HFFc6 (cell line): ENCODE data around the gene RNU6-9. TPM values are rescaled to one million over a fixed set of nuclear protein-coding genes. Genes with fewer than 3 reads are reported as not detected.

Experiments
- DNase-seq: peaks from one replicate; pipeline ENCODE4 v3.0.0-alpha.2; 2018
- H3K27ac Mint-ChIP-seq: 2 replicates; pipeline ENCODE4 v1.8.0; 2020; ENCODE audit warnings: mild to moderate bottlenecking, mixed read lengths
- H3K27me3 Mint-ChIP-seq: 2 replicates; pipeline ENCODE4 v1.8.0; 2021; ENCODE audit warnings: mild to moderate bottlenecking, moderate library complexity, mixed read lengths; ENCODE audit not compliant: insufficient read depth
- H3K36me3 Mint-ChIP-seq: 2 replicates; pipeline ENCODE4 v1.8.0; 2021; ENCODE audit warnings: low read depth, mixed read lengths
- H3K4me1 Mint-ChIP-seq: 2 replicates; pipeline ENCODE4 v1.8.0; 2020; ENCODE audit warnings: low read depth, mixed read lengths
- H3K4me3 Mint-ChIP-seq: 2 replicates; pipeline ENCODE4 v1.8.0; 2020; ENCODE audit warnings: mild to moderate bottlenecking, moderate library complexity, mixed read lengths
- H3K9me3 Mint-ChIP-seq: 2 replicates; pipeline ENCODE4 v1.8.0; 2020; ENCODE audit warnings: mild to moderate bottlenecking, mixed read lengths
- total RNA-seq, 6 experiments: library from RNA; stranded (reverse); fragmentation: NEBNext Ultra II Directional; extraction: Animal tissue kit (Norgen Biotek cat#: 25700); gene quantifications; 2 replicates in 1 of 6; 3 replicates in 5 of 6; pipeline ENCODE4 v1.2.3, GENCODE V29; 2021
- TF ChIP-seq, protein P1 (sequence below): fragments of 200-600 bp; sonication (generic); IDR thresholded peaks from 2 replicates; pipeline ENCODE4 v1.5.0; 2021; ENCODE audit warnings: antibody characterized with exemption, mild to moderate bottlenecking

The RNU6-9 gene
- total RNA-seq, 6 experiments from 2014 or later, result not detected

DNA sequence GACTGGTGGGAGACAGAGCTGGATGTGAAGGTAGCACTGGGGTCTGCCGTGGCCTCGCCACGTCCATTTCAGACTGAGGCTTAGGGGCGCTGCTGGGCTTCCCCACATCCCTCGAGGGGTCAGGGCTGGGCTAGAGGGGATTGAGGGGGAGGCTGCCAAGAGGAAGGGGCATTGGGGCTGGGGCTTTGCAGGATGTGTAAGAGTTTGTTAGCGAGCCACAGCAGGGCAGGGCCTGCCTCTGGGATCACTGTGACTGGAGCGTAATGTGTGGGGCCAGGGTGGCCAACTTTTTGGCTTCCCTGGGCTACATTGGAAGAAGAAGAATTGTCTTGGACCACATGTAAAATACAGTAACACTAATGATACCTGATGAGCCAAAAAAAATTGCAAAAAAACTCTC, 46.6 kb downstream of the RNU6-9 start:
- TF ChIP-seq, protein P1, sequence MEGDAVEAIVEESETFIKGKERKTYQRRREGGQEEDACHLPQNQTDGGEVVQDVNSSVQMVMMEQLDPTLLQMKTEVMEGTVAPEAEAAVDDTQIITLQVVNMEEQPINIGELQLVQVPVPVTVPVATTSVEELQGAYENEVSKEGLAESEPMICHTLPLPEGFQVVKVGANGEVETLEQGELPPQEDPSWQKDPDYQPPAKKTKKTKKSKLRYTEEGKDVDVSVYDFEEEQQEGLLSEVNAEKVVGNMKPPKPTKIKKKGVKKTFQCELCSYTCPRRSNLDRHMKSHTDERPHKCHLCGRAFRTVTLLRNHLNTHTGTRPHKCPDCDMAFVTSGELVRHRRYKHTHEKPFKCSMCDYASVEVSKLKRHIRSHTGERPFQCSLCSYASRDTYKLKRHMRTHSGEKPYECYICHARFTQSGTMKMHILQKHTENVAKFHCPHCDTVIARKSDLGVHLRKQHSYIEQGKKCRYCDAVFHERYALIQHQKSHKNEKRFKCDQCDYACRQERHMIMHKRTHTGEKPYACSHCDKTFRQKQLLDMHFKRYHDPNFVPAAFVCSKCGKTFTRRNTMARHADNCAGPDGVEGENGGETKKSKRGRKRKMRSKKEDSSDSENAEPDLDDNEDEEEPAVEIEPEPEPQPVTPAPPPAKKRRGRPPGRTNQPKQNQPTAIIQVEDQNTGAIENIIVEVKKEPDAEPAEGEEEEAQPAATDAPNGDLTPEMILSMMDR, result no peak
- H3K4me1 Mint-ChIP-seq, result peaks cover 16% of the 10 kb centered on the region; the same call in 1 of the 2 replicates
- H3K27me3 Mint-ChIP-seq, result peaks cover 1% of the 10 kb centered on the region; the same call in 1 of the 2 replicates
- DNase-seq, result no peak
- H3K27ac Mint-ChIP-seq, result peak overlapping the region; percentile 51; the same call in 1 of the 2 replicates
- no peak overlapping the region for H3K4me3 Mint-ChIP-seq
- H3K36me3 Mint-ChIP-seq, result peaks cover 29% of the 10 kb centered on the region
- no peaks in the 10 kb centered on the region for H3K9me3 Mint-ChIP-seq

DNA sequence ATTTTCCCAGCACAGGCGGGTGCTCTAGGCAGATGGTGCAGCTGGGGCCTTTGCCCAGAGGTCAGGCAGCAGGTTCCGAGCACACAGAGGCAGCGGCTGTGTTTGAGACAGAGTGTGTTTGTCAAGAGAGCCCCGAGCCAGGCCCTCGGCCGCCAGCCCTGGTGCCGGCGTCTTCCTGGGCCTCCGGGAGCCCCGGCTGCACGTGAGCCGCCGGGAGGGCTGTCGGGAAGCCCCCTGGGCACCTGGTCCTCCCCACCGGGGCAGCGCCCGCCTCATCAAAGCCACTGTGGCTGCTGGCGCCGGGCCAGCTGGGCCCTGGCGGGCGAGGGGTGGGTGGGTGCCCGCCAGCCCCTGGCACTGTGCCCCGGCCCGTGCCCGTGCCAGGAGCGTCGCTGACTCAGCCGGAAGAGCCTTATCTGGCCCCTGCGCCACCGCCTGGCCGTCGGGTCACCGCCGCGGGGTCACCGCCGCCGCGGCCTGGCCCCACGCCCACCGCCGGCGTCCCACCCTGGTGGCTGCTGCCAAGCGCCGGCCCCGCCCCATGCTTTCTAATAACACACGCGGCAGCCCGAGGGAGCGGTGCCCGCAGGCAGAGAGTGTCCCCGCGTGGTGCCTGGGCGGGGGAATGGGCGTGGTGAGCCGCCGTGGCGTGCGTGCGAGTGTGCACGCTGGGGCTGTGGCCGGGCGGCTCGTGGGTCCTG, 47.5 kb downstream of the RNU6-9 start:
- no peak for DNase-seq
- TF ChIP-seq, protein P1, result no peak
- Mint-ChIP-seq H3K4me3 (no peak overlapping the region), H3K9me3 (no peaks in the 10 kb centered on the region), H3K27me3 (peaks cover 1% of the 10 kb centered on the region; the same call in 1 of the 2 replicates), H3K27ac (peak overlapping the region; percentile 51; the same call in 1 of the 2 replicates), H3K4me1 (peaks cover 16% of the 10 kb centered on the region; the same call in 1 of the 2 replicates), H3K36me3 (peaks cover 29% of the 10 kb centered on the region)

DNA sequence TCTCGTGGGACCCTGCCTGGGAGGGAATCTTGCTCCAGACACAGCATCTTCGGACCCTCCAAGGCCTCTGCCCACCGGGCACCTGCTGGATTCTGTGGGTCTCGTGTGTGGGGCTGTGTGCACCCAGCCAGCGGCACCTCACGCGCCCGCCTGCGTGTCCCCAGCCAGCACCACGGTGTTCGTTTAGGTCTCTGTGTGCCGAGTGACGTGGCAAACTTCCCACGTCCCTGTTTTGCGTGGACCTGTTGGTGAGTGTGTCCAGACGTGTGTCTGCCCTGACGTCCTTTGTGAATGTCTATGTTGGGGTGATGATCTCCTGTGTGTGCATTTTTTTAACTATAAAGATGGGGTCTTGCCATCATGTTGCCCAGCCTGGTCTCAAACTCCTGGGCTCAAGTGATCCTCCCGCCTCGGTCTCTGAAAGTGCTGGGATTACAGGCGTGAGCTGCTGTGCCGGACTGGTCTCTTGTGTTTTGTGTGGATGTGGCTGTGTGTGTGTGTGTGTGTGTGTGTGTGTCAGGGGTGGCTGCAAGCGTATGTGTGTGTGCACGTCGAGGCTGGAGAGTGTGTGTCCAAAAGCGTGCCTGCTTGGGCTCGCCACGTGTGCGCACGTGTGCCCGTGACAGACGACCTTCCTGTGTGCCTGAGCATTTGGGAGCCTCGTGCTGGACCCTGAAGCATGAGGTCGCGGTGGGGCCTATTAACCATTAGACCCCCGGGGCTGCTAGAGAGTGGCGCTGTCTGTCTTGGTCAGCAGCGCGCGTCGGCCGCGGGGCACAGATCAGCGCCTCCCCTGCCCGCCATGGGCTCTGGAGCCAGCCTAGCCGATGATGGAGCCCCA, 48.2 kb downstream of the RNU6-9 start:
- Mint-ChIP-seq H3K4me3 (peak overlapping the region; percentile 31; the same call in 1 of the 2 replicates), H3K9me3 (no peaks in the 10 kb centered on the region), H3K4me1 (peaks cover 16% of the 10 kb centered on the region; the same call in 1 of the 2 replicates), H3K27ac (peak overlapping the region; percentile 16; the same call in 1 of the 2 replicates), H3K36me3 (peaks cover 29% of the 10 kb centered on the region), H3K27me3 (peaks cover 1% of the 10 kb centered on the region; the same call in 1 of the 2 replicates)
- TF ChIP-seq, protein P1, result no peak
- no peak for DNase-seq

DNA sequence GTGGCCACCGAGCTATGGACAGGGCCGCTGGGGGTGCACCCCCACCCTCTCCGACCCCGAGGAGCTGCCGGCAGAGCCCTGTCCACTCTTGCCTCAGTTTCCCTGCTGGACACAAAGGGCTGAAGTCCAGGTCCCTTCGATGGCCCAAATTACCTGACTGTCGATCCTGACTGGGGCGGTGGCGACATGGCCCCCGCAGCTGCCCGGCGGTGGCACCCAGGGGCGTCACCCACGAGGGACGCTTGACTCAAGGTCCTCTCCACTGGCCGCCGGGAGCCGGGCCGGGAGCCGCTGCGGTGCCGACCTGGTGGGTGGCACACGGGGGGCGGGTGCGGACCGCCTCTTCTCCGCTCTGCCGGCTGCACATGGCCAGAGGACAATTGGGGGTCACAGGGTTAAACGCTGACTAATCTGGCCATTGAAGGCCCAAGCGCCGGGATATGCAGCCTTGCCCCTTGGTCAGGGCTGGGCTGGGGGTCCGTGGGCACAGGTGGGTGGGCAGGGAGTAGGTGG, 48.9 kb downstream of the RNU6-9 start:
- Mint-ChIP-seq H3K9me3 (no peaks in the 10 kb centered on the region), H3K4me3 (no peak overlapping the region), H3K36me3 (peaks cover 27% of the 10 kb centered on the region), H3K4me1 (peaks cover 16% of the 10 kb centered on the region; the same call in 1 of the 2 replicates), H3K27me3 (peaks cover 1% of the 10 kb centered on the region; the same call in 1 of the 2 replicates), H3K27ac (no peak overlapping the region)
- no peak for DNase-seq
- TF ChIP-seq, protein P1, result no peak

Other genes starting within 250 kb of the RNU6-9 start
- 10 to 100 TPM; 35.8 to 39.2 (median 38.2) TPM for gene RNF126, start 230.3 kb upstream of the RNU6-9 start, total RNA-seq
- gene FSTL3, start 217.1 kb upstream of the RNU6-9 start, total RNA-seq, result 100 to 1,000 TPM in 3 of 6 experiments, 10 to 100 TPM in 3; 97.1 to 123 (median 101) TPM
- gene PRSS57, start 198.0 kb upstream of the RNU6-9 start, total RNA-seq, result not detected
- under 1 TPM in 2 of 6 experiments, not detected in 4; 0.14 to 0.15 TPM for gene PALM, start 184.5 kb upstream of the RNU6-9 start, total RNA-seq
- gene MISP, start 142.4 kb upstream of the RNU6-9 start, total RNA-seq, result under 1 TPM in 2 of 6 experiments, not detected in 4; 0.05 to 0.07 TPM
- 100 to 1,000 TPM; 307 to 421 (median 380) TPM for gene PTBP1, start 96.0 kb upstream of the RNU6-9 start, total RNA-seq
- gene PLPPR3, start 71.5 kb upstream of the RNU6-9 start, total RNA-seq, result under 1 TPM in 1 of 6 experiments, not detected in 5; 0.09 TPM
- not detected for gene AZU1, start 65.6 kb upstream of the RNU6-9 start, total RNA-seq
- gene PRTN3, start 52.5 kb upstream of the RNU6-9 start, total RNA-seq, result not detected
- under 1 TPM in 1 of 6 experiments, not detected in 5; 0.21 TPM for gene ELANE, start 41.2 kb upstream of the RNU6-9 start, total RNA-seq
- gene CFD, start 33.8 kb upstream of the RNU6-9 start, total RNA-seq, result 1 to 10 TPM in 3 of 6 experiments, under 1 TPM in 3; 0.84 to 1.7 (median 0.98) TPM
- gene MED16, start 297 bp upstream of the RNU6-9 start, total RNA-seq, result 10 to 100 TPM; 58.1 to 91.0 (median 70.9) TPM
- 10 to 100 TPM; 41.9 to 53.4 (median 45.9) TPM for gene R3HDM4, start 19.7 kb downstream of the RNU6-9 start, total RNA-seq
- not detected for gene KISS1R, start 23.8 kb downstream of the RNU6-9 start, total RNA-seq
- 10 to 100 TPM; 35.1 to 44.2 (median 38.4) TPM for gene ARID3A, start 32.6 kb downstream of the RNU6-9 start, total RNA-seq
- 10 to 100 TPM; 47.5 to 55.8 (median 51.3) TPM for gene WDR18, start 90.9 kb downstream of the RNU6-9 start, total RNA-seq
- under 1 TPM; 0.34 to 0.66 (median 0.41) TPM for gene GRIN3B, start 106.9 kb downstream of the RNU6-9 start, total RNA-seq
- 100 to 1,000 TPM; 127 to 164 (median 149) TPM for gene TMEM259, start 127.6 kb downstream of the RNU6-9 start, total RNA-seq
- not detected for gene RNU6-2, start 128.0 kb downstream of the RNU6-9 start, total RNA-seq
- 100 to 1,000 TPM; 483 to 579 (median 507) TPM for gene CNN2, start 133.1 kb downstream of the RNU6-9 start, total RNA-seq
- 1 to 10 TPM; 4.6 to 8.1 (median 6.6) TPM for gene ABCA7, start 146.6 kb downstream of the RNU6-9 start, total RNA-seq
- under 1 TPM; 0.28 to 0.74 (median 0.60) TPM for gene ARHGAP45, start 173.7 kb downstream of the RNU6-9 start, total RNA-seq
- gene POLR2E, start 201.9 kb downstream of the RNU6-9 start, total RNA-seq, result 100 to 1,000 TPM; 224 to 289 (median 250) TPM
- 100 to 1,000 TPM; 193 to 237 (median 223) TPM for gene GPX4, start 210.5 kb downstream of the RNU6-9 start, total RNA-seq